Endodermal cell (in vitro differentiated cells): ENCODE measurements around the gene UNC13B. TPM values are rescaled to one million over a fixed set of nuclear protein-coding genes. Genes with fewer than 3 reads are reported as not detected.

Experiments used
- DNase-seq: peaks from one replicate; pipeline ENCODE4 v3.0.0-alpha.2; 2017
- H3K27ac ChIP-seq: 2 replicates; pipeline ENCODE4 v1.5.1; 2013; ENCODE audit warnings: mild to moderate bottlenecking, low read depth, low read length, moderate library complexity
- H3K27me3 ChIP-seq: 2 replicates; pipeline ENCODE4 v1.6.1; 2013; ENCODE audit warnings: mild to moderate bottlenecking, low read length, moderate library complexity; ENCODE audit not compliant: insufficient read depth, control insufficient read depth, poor library complexity, severe bottlenecking
- H3K36me3 ChIP-seq: 2 replicates; pipeline ENCODE4 v1.7.0; 2013; ENCODE audit warnings: mild to moderate bottlenecking, low read length, moderate library complexity; ENCODE audit not compliant: control insufficient read depth, insufficient read depth
- H3K4me1 ChIP-seq: one replicate; pipeline ENCODE4 v1.7.0; 2013; ENCODE audit warnings: low read length; ENCODE audit not compliant: control insufficient read depth, insufficient read depth
- H3K4me3 ChIP-seq: 2 replicates; pipeline ENCODE4 v1.5.1; 2013; ENCODE audit warnings: mild to moderate bottlenecking, low read length, moderate library complexity
- H3K9ac ChIP-seq: 2 replicates; pipeline ENCODE4 v1.6.1; 2013; ENCODE audit warnings: mild to moderate bottlenecking, low read length, moderate library complexity; ENCODE audit not compliant: poor library complexity, severe bottlenecking; ENCODE audit errors: extremely low read depth
- H3K9me3 ChIP-seq: 2 replicates; pipeline ENCODE4 v1.6.1; 2013; ENCODE audit warnings: mild to moderate bottlenecking, low read length, moderate library complexity; ENCODE audit not compliant: control insufficient read depth
- H3K27ac Mint-ChIP-seq: 2 replicates; pipeline ENCODE4 v1.8.0; 2020; ENCODE audit warnings: mixed read lengths
- H3K27me3 Mint-ChIP-seq: 2 replicates; pipeline ENCODE4 v1.8.0; 2021; ENCODE audit warnings: mild to moderate bottlenecking, mixed read lengths; ENCODE audit not compliant: insufficient read depth
- H3K36me3 Mint-ChIP-seq: 2 replicates; pipeline ENCODE4 v1.8.0; 2020; ENCODE audit warnings: low read depth, mixed read lengths
- H3K4me1 Mint-ChIP-seq: 2 replicates; pipeline ENCODE4 v1.8.0; 2020; ENCODE audit warnings: mixed read lengths
- H3K4me3 Mint-ChIP-seq: 2 replicates; pipeline ENCODE4 v1.8.0; 2020; ENCODE audit warnings: mild to moderate bottlenecking, moderate library complexity, mixed read lengths
- H3K9me3 Mint-ChIP-seq: 2 replicates; pipeline ENCODE4 v1.8.0; 2020; ENCODE audit warnings: mild to moderate bottlenecking, mixed read lengths
- WGBS, 2 experiments: methylation state at CpG; one replicate each; pipeline versions ENCODE4 v1.1.5 to v1.1.7; 2013; ENCODE audit warnings: missing lambda C conversion rate in 2 of 2, mixed read lengths in 1 of 2; ENCODE audit not compliant: insufficient coverage in 1 of 2, insufficient read length in 1 of 2; 5-methylcytosine and 5-hydroxymethylcytosine counted together
- total RNA-seq, 2 donors: library from RNA; stranded (reverse); fragmentation: NEBNext Ultra II Directional in 1 of 2; extraction: Animal tissue kit (Norgen Biotek cat#: 25700) in 1 of 2; gene quantifications; 2 replicates in 1 of 2; 3 replicates in 1 of 2; pipeline ENCODE4 v1.2.1, GENCODE V29; 2021
- TF ChIP-seq, protein P1 (sequence below): fragments of 200-600 bp; sonication (generic); conservative IDR thresholded peaks from 2 replicates; pipeline ENCODE4 v1.5.0; 2021; ENCODE audit warnings: antibody characterized with exemption, mild to moderate bottlenecking

UNC13B gene
- total RNA-seq, 2 donors from 2014 or later = 53.9 to 57.2 TPM

DNA sequence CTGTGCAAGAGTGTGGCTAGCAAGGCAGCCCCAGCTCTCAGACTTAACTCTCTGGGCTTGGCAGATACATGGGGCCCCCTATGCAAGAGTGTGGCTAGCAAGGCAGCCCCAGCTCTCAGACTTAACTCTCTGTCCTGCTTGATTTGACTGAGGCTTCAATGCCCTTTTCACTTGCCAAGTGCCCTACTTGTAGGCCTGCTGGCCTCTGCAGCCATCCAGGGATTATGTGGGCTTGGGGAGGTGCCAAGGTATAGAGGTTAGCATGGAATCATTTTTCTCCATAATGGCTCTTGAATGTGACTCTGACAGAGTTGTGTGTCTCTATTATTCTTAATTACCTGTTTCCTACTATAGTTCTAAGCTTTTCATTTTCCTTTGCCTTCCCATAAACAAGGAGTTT, 212.6 kb downstream of the UNC13B start:
- no peak overlapping the region for H3K27ac ChIP-seq
- peaks cover 17% of the 10 kb centered on the region for H3K36me3 Mint-ChIP-seq
- peaks cover 11% of the 10 kb centered on the region for H3K36me3 ChIP-seq
- no peak overlapping the region for H3K4me3 Mint-ChIP-seq
- DNase-seq = no peak
- no peak overlapping the region for H3K4me3 ChIP-seq
- H3K27me3 Mint-ChIP-seq = no peaks in the 10 kb centered on the region
- no peaks in the 10 kb centered on the region for H3K4me1 ChIP-seq
- no peaks in the 10 kb centered on the region for H3K27me3 ChIP-seq
- TF ChIP-seq, protein P1, sequence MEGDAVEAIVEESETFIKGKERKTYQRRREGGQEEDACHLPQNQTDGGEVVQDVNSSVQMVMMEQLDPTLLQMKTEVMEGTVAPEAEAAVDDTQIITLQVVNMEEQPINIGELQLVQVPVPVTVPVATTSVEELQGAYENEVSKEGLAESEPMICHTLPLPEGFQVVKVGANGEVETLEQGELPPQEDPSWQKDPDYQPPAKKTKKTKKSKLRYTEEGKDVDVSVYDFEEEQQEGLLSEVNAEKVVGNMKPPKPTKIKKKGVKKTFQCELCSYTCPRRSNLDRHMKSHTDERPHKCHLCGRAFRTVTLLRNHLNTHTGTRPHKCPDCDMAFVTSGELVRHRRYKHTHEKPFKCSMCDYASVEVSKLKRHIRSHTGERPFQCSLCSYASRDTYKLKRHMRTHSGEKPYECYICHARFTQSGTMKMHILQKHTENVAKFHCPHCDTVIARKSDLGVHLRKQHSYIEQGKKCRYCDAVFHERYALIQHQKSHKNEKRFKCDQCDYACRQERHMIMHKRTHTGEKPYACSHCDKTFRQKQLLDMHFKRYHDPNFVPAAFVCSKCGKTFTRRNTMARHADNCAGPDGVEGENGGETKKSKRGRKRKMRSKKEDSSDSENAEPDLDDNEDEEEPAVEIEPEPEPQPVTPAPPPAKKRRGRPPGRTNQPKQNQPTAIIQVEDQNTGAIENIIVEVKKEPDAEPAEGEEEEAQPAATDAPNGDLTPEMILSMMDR = no peak
- H3K9ac ChIP-seq = no peak overlapping the region
- H3K9me3 ChIP-seq = no peaks in the 10 kb centered on the region
- H3K9me3 Mint-ChIP-seq = no peaks in the 10 kb centered on the region
- no peaks in the 10 kb centered on the region for H3K4me1 Mint-ChIP-seq
- no peak overlapping the region for H3K27ac Mint-ChIP-seq

DNA sequence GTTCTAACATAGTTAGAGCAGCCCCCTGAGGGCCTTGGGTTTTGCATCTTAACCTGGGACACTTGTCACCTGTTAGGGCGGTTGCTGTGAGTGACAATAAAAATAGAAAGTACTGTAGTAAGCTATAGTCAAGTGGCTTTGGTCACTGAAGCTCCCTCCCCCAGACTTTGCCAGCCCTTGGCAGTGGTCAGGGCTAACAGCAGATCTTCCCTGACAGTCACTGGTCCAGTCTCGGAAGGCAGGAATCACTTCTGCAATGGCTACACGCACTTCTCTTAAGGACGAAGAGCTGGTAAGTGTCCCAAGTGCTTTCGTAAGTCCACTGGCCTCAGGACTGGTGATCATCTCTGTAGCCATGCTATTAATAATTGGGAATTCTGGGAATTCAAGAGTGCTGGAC, 213.1 kb downstream of the UNC13B start:
- Histone ChIP-seq H3K9me3 (no peaks in the 10 kb centered on the region), H3K27ac (no peak overlapping the region), H3K4me3 (no peak overlapping the region), H3K27me3 (no peaks in the 10 kb centered on the region), H3K4me1 (no peaks in the 10 kb centered on the region), H3K36me3 (peaks cover 8% of the 10 kb centered on the region), H3K9ac (no peak overlapping the region)
- no peak for DNase-seq
- Mint-ChIP-seq H3K27me3 (no peaks in the 10 kb centered on the region), H3K9me3 (no peaks in the 10 kb centered on the region), H3K27ac (no peak overlapping the region), H3K4me1 (no peaks in the 10 kb centered on the region), H3K36me3 (peaks cover 12% of the 10 kb centered on the region), H3K4me3 (no peak overlapping the region)
- TF ChIP-seq, protein P1 = no peak
- 88 to 98% methylated on average over 5 of the region's 5 CpGs for WGBS, 2 experiments

DNA sequence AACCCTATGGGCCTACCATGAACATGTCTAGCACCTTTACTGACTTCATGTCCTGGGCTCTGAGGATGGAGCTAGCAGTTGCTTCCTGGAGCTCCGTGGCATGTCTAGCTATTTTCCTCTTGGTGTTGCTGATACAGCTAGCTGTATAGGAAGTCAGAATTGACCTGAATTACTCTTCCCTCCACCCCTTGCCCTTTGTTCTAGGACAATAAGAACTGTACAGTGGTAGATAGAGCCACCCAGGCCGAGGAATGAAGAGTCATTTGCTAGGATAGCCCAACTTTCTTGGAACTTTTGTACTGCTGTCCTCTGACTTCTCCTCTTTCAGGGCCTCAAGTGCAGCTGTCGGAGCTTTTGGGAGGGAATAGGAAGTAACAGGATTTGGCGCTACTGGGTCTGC, 218.2 kb downstream of the UNC13B start:
- Histone ChIP-seq H3K9me3 (no peaks in the 10 kb centered on the region), H3K36me3 (peaks cover 22% of the 10 kb centered on the region), H3K4me1 (no peaks in the 10 kb centered on the region), H3K27me3 (no peaks in the 10 kb centered on the region), H3K27ac (no peak overlapping the region), H3K4me3 (no peak overlapping the region), H3K9ac (no peak overlapping the region)
- Mint-ChIP-seq H3K9me3 (no peaks in the 10 kb centered on the region), H3K4me1 (no peaks in the 10 kb centered on the region), H3K36me3 (peaks cover 29% of the 10 kb centered on the region), H3K27ac (no peak overlapping the region), H3K4me3 (no peak overlapping the region), H3K27me3 (no peaks in the 10 kb centered on the region)
- no peak for DNase-seq
- 96 to 98% methylated on average over 3 to 4 of the region's 4 CpGs for WGBS, 2 experiments
- TF ChIP-seq, protein P1 = no peak
